MCF 10A (cell line): ENCODE data around the gene SPA17. TPM values are rescaled to one million over a fixed set of nuclear protein-coding genes. Genes with fewer than 3 reads are reported as not detected.

Experiments
- BruUV-seq: library from RNA; stranded (reverse); fragments of 400-500 nt; replicated peaks from 2 replicates; lab custom pipeline; 2021; lab: Mats Ljungman, UMichigan
- CTCF ChIA-PET: fragments of 300-600 bp; sonication (Branson Sonifier 250); formaldehyde crosslinking; extraction: SDS; loops from one replicate; lab custom pipeline; 2021; ENCODE audit warnings: antibody characterized with exemption, inconsistent platforms; lab: Yijun Ruan, JAX
- POLR2A ChIA-PET: fragments of 300-600, 350-650 bp; sonication (Branson Sonifier 250); formaldehyde crosslinking; extraction: SDS; loops from one replicate; lab custom pipeline; 2020; ENCODE audit warnings: antibody characterized with exemption, inconsistent platforms; lab: Yijun Ruan, JAX
- DNase-seq: peaks from one replicate; pipeline ENCODE4 v3.0.0-alpha.2; 2018; ENCODE audit not compliant: unreplicated experiment
- H3K27ac Mint-ChIP-seq: one replicate; pipeline ENCODE4 v1.8.0; 2022; ENCODE audit warnings: mild to moderate bottlenecking, low read depth, mixed read lengths; ENCODE audit not compliant: unreplicated experiment
- H3K27me3 Mint-ChIP-seq: one replicate; pipeline ENCODE4 v1.8.0; 2022; ENCODE audit warnings: mixed read lengths; ENCODE audit not compliant: insufficient read depth, unreplicated experiment
- H3K36me3 Mint-ChIP-seq: one replicate; pipeline ENCODE4 v1.8.0; 2022; ENCODE audit warnings: mild to moderate bottlenecking, moderate library complexity, mixed read lengths; ENCODE audit not compliant: insufficient read depth, unreplicated experiment
- H3K4me1 Mint-ChIP-seq: one replicate; pipeline ENCODE4 v1.8.0; 2022; ENCODE audit warnings: mixed read lengths; ENCODE audit not compliant: insufficient read depth, unreplicated experiment
- H3K4me3 Mint-ChIP-seq: one replicate; pipeline ENCODE4 v1.8.0; 2022; ENCODE audit warnings: mild to moderate bottlenecking, moderate library complexity, mixed read lengths; ENCODE audit not compliant: unreplicated experiment
- H3K9me3 Mint-ChIP-seq: one replicate; pipeline ENCODE4 v1.8.0; 2022; ENCODE audit warnings: mixed read lengths; ENCODE audit not compliant: unreplicated experiment
- intact Hi-C: fragments of 100-400 bp; cut with micrococcal nuclease; formaldehyde crosslinking; loops from 2 replicates; pipeline ENCODE4 v1.14.1; 2022
- total RNA-seq: library from RNA; stranded (reverse); gene quantifications from 2 replicates; pipeline ENCODE4 v1.2.3, GENCODE V29; 2022
- TF ChIP-seq, protein P1 (sequence below): fragments of 200-600 bp; IDR thresholded peaks from one replicate; pipeline ENCODE4 v1.8.0; 2022; ENCODE audit warnings: antibody characterized with exemption, mild to moderate bottlenecking; ENCODE audit not compliant: unreplicated experiment

SPA17 gene
- total RNA-seq, 1 experiment from 2014 or later = 12.0 TPM

DNA sequence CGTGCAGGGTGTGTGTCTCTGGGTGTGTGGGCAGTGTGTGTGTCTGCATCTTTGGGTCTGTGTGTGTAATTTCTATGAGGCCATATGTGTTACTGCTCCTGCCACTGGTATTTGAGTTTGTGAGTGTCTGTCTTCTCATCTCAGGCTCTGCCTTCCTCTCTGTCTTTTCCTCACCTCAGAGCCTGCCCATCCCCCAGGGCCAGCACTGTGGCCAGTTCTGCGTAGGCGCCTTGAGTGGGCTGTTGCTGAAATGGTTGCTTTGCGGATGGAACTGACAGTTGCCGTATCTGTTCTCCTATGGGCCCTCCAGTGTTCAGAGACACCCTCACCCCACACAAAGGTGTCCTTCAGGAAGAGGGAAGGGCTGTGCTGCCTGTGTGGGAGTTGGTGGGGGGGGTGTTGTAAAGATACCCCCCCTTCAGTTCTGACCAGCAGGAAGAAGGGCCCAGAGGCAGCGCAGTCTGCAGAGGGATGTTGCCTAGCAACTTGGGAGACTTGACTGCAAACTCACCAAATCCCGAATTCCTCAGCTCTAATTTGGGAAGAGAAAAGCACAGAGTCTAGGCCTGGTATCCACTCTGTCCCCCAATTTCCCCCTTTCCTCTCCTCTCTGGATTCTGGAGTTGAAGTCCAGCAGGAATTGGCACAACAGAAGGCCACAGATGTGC, 64.1 kb downstream of the SPA17 start:
- POLR2A ChIA-PET = no interaction called here
- CTCF ChIA-PET = interaction anchor here (1.2 to 1.6 kb wide), 2 partner anchors 24 to 69 kb away, joined by 3 to 4 read pairs; no protein-coding TSS in a partner anchor
- intact Hi-C loops = no loop called here
- Mint-ChIP-seq H3K27ac (no peak overlapping the region), H3K4me1 (no peaks in the 10 kb centered on the region), H3K9me3 (no peaks in the 10 kb centered on the region), H3K4me3 (no peak overlapping the region), H3K27me3 (peaks cover 11% of the 10 kb centered on the region), H3K36me3 (no peaks in the 10 kb centered on the region)
- no peak for DNase-seq
- BruUV-seq = no TSS peak
- TF ChIP-seq, protein P1, sequence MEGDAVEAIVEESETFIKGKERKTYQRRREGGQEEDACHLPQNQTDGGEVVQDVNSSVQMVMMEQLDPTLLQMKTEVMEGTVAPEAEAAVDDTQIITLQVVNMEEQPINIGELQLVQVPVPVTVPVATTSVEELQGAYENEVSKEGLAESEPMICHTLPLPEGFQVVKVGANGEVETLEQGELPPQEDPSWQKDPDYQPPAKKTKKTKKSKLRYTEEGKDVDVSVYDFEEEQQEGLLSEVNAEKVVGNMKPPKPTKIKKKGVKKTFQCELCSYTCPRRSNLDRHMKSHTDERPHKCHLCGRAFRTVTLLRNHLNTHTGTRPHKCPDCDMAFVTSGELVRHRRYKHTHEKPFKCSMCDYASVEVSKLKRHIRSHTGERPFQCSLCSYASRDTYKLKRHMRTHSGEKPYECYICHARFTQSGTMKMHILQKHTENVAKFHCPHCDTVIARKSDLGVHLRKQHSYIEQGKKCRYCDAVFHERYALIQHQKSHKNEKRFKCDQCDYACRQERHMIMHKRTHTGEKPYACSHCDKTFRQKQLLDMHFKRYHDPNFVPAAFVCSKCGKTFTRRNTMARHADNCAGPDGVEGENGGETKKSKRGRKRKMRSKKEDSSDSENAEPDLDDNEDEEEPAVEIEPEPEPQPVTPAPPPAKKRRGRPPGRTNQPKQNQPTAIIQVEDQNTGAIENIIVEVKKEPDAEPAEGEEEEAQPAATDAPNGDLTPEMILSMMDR = no peak

GRCh38 chr11:124738713-124739478, 65.2 kb downstream of the SPA17 start:
- H3K36me3 Mint-ChIP-seq = no peaks in the 10 kb centered on the region
- ChIA-PET POLR2A (interaction anchor here (0.7 to 1.7 kb wide), 2 partner anchors 23 to 60 kb away, joined by 3 to 5 read pairs; no protein-coding TSS in a partner anchor), CTCF (interaction anchor here (0.5 to 1.5 kb wide), 9 partner anchors 9 to 162 kb away, joined by 3 to 8 read pairs (median 4); no protein-coding TSS in a partner anchor)
- H3K27ac Mint-ChIP-seq = no peak overlapping the region
- H3K4me3 Mint-ChIP-seq = peak overlapping the region; percentile 64
- no peak for DNase-seq
- TF ChIP-seq, protein P1 = no peak
- BruUV-seq = no TSS peak
- peaks cover 11% of the 10 kb centered on the region for H3K27me3 Mint-ChIP-seq
- no peaks in the 10 kb centered on the region for H3K9me3 Mint-ChIP-seq
- intact Hi-C loops = no loop called here
- no peaks in the 10 kb centered on the region for H3K4me1 Mint-ChIP-seq

GRCh38 chr11:124739479-124740276, 66.0 kb downstream of the SPA17 start, which contains the start of gene NRGN:
Gene NRGN (plus strand): TSS chr11:124739942. CDS start chr11:124740085, 143 bp downstream.
- ChIA-PET POLR2A (interaction anchor here (0.6 to 1.7 kb wide), 2 partner anchors 10 to 59 kb away, joined by 3 to 5 read pairs; no protein-coding TSS in a partner anchor), CTCF (interaction anchor here (0.5 to 1.5 kb wide), 8 partner anchors 8 to 97 kb away, joined by 3 to 8 read pairs (median 4); no protein-coding TSS in a partner anchor)
- DNase-seq = peak; percentile 93
- TF ChIP-seq, protein P1 = no peak
- no peak within 1 kb of the TSS for H3K27ac Mint-ChIP-seq
- H3K9me3 Mint-ChIP-seq = no peaks in the 10 kb centered on the region
- H3K27me3 Mint-ChIP-seq = peaks cover 11% of the 10 kb centered on the region
- no TSS peak for BruUV-seq
- no peaks in the 10 kb centered on the region for H3K36me3 Mint-ChIP-seq
- peak within 1 kb of the TSS; percentile 64 for H3K4me3 Mint-ChIP-seq
- intact Hi-C loops = loop anchor here (10.0 kb wide), 1 partner anchor 55 kb away; no protein-coding TSS in a partner anchor
- no peaks in the 10 kb centered on the region for H3K4me1 Mint-ChIP-seq
